A673 (cell line): ENCODE data around the gene ADAMTSL3. TPM values are rescaled to one million over a fixed set of nuclear protein-coding genes. Genes with fewer than 3 reads are reported as not detected.

Experiments
- BruUV-seq: library from RNA; stranded (reverse); fragments of 400-500 nt; replicated peaks from 2 replicates; lab custom pipeline; 2021; lab: Mats Ljungman, UMichigan
- CTCF ChIA-PET: fragments of 300-600 bp; sonication (Branson Sonifier 250); formaldehyde crosslinking; loops from one replicate; lab custom pipeline; 2022; ENCODE audit warnings: antibody characterized with exemption; lab: Charles Lee
- POLR2A ChIA-PET: fragments of 300-600 bp; sonication (Branson Sonifier 250); formaldehyde crosslinking; loops from one replicate; lab custom pipeline; 2022; ENCODE audit warnings: antibody characterized with exemption; ENCODE audit not compliant: low non-redundant PET; lab: Charles Lee
- DNase-seq: peaks from one replicate; pipeline ENCODE4 v3.0.0-alpha.2; 2015; ENCODE audit warnings: low spot score
- H3K27ac ChIP-seq: fragments of 200-600 bp; sonication (generic); 2 replicates; pipeline ENCODE4 v1.5.1; 2016; ENCODE audit warnings: mixed run types, low read depth, mild to moderate bottlenecking, mixed read lengths, antibody characterized with exemption, low read length; ENCODE audit not compliant: poor library complexity, severe bottlenecking
- H3K27me3 ChIP-seq: fragments of 200-600 bp; sonication (generic); replicated peaks from 2 replicates; pipeline ENCODE4 v1.6.1; 2017; ENCODE audit warnings: mixed run types, low read depth, mild to moderate bottlenecking, mixed read lengths, antibody characterized with exemption, low read length; ENCODE audit not compliant: insufficient read depth, poor library complexity
- H3K36me3 ChIP-seq: fragments of 200-600 bp; sonication (generic); 2 replicates; pipeline ENCODE4 v1.6.1; 2016; ENCODE audit warnings: mixed run types, mild to moderate bottlenecking, mixed read lengths, antibody characterized with exemption, low read length; ENCODE audit not compliant: insufficient read depth, poor library complexity, severe bottlenecking
- H3K4me1 ChIP-seq: fragments of 200-600 bp; sonication (generic); 2 replicates; pipeline ENCODE4 v1.6.1; 2017; ENCODE audit warnings: mixed run types, mild to moderate bottlenecking, mixed read lengths, antibody characterized with exemption, low read length; ENCODE audit not compliant: insufficient read depth, poor library complexity, severe bottlenecking
- H3K4me3 ChIP-seq: fragments of 200-600 bp; sonication (generic); 2 replicates; pipeline ENCODE4 v1.5.1; 2016; ENCODE audit warnings: low read depth, mixed run types, mild to moderate bottlenecking, mixed read lengths, low read length; ENCODE audit not compliant: poor library complexity, severe bottlenecking
- H3K9me3 ChIP-seq: fragments of 200-600 bp; sonication (generic); 2 replicates; pipeline ENCODE4 v1.6.1; 2016; ENCODE audit warnings: mixed run types, low read depth, mild to moderate bottlenecking, mixed read lengths, antibody characterized with exemption, low read length; ENCODE audit not compliant: poor library complexity, severe bottlenecking
- EZH2 ChIP-seq: fragments of 200-600 bp; sonication (generic); IDR thresholded peaks from 2 replicates; pipeline ENCODE4 v1.6.1; 2017; ENCODE audit warnings: borderline replicate concordance, low read depth, mild to moderate bottlenecking, mixed read lengths, antibody characterized with exemption, low read length; ENCODE audit not compliant: poor library complexity, severe bottlenecking
- intact Hi-C: fragments of 100-400 bp; cut with micrococcal nuclease; formaldehyde crosslinking; loops from one replicate; pipeline ENCODE4 v1.10.0; 2022; ENCODE audit not compliant: unreplicated experiment
- total RNA-seq: library from RNA; stranded (reverse); gene quantifications from 2 replicates; pipeline ENCODE4 v1.2.3, GENCODE V29; 2021
- TF ChIP-seq, protein P1 (sequence below): fragments of 300-800, 200-600 bp; sonication (generic); conservative IDR thresholded peaks from 2 replicates; pipeline ENCODE4 v1.5.1; 2017; ENCODE audit warnings: low read depth, mild to moderate bottlenecking, antibody characterized with exemption, low read length, moderate library complexity, mixed read lengths

ADAMTSL3 gene
- total RNA-seq, 1 experiment from 2014 or later: 0.95 TPM

DNA sequence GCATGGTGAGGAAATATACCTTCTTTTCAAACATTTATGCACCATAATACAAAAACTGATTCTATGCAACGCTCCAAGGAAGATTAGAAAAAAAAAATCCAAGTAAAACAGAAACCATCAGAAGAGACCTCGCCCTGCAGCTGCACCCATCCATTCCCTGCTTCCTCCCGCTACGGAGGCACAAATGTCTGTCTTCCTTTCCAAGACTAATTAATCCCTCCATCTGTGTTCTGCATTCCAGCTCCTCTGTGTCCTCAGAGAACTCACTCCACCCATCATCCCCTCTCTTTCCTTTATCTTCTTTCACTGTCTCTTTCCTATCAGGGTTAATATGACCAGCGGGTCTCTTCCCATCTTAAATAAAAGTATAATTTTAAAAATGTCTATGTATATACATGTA lies 196.1 kb downstream of the ADAMTSL3 start:
- Histone ChIP-seq H3K27ac (no peak overlapping the region), H3K36me3 (no peaks in the 10 kb centered on the region), H3K4me3 (no peak overlapping the region), H3K9me3 (no peaks in the 10 kb centered on the region), H3K27me3 (no peaks in the 10 kb centered on the region), H3K4me1 (peaks cover 18% of the 10 kb centered on the region)
- ChIA-PET CTCF (no interaction called here), POLR2A (no interaction called here)
- BruUV-seq: no TSS peak
- DNase-seq: no peak
- TF ChIP-seq EZH2: no peak
- TF ChIP-seq, protein P1, sequence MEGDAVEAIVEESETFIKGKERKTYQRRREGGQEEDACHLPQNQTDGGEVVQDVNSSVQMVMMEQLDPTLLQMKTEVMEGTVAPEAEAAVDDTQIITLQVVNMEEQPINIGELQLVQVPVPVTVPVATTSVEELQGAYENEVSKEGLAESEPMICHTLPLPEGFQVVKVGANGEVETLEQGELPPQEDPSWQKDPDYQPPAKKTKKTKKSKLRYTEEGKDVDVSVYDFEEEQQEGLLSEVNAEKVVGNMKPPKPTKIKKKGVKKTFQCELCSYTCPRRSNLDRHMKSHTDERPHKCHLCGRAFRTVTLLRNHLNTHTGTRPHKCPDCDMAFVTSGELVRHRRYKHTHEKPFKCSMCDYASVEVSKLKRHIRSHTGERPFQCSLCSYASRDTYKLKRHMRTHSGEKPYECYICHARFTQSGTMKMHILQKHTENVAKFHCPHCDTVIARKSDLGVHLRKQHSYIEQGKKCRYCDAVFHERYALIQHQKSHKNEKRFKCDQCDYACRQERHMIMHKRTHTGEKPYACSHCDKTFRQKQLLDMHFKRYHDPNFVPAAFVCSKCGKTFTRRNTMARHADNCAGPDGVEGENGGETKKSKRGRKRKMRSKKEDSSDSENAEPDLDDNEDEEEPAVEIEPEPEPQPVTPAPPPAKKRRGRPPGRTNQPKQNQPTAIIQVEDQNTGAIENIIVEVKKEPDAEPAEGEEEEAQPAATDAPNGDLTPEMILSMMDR: no peak
- intact Hi-C loops: no loop called here

DNA sequence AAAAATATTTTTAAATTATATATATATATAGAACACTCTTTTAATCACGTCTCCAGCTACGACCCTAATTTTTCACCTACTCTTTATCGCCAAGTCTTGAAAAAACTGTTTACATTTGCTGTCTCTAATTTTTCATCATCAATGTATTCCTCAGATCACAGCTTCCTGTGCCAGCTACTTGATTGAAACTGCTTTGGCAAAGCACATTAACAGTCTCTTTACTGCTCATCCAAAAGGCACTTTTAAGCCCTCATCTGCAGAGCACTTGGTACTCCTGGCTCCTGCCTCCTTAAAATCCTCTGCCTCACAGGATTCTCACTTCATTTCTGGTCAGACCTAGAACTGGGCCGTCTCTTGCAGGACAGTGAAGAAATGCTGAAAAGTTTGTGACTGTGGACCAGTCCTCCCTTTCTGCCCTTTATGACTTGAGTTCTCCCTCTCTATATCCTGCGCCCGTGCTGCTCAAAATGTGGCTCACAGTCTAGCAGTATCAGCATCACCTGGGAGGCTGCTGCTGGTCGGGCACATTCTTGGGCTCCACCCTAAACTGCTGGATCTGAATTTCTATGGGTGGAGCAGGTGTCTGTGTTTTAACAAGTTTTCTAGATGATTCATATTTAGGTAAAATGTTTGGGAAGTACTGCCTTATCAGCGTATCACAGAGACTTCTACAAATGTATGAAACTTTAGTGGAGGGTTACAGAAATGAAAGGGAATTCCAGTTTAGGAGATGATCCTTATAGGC lies 196.8 kb downstream of the ADAMTSL3 start:
- BruUV-seq: no TSS peak
- Histone ChIP-seq H3K27me3 (no peaks in the 10 kb centered on the region), H3K9me3 (no peaks in the 10 kb centered on the region), H3K36me3 (no peaks in the 10 kb centered on the region), H3K27ac (no peak overlapping the region), H3K4me1 (peaks cover 18% of the 10 kb centered on the region), H3K4me3 (no peak overlapping the region)
- TF ChIP-seq EZH2: no peak
- TF ChIP-seq, protein P1: no peak
- no peak for DNase-seq
- POLR2A ChIA-PET: no interaction called here
- CTCF ChIA-PET: no interaction called here
- intact Hi-C loops: no loop called here

DNA sequence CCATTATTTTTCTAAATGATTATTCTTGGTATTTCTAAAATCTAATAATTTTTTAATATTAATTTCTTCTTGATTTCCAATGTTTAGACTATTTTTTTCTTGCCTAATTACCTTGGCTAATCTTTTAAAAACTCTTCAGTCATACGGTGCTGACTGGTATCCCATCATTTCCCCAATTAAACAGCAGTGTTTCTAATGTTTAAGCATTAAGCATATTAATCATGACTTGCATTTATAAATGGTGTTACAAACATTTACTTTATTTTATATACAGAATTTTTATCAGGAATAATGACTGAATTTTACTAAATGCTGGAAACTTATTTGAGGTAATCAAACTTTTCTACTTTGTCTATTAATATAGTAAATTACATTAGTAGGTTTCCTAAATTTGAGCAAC lies 199.3 kb downstream of the ADAMTSL3 start:
- intact Hi-C loops: no loop called here

More for the DNA sequence above, 199.3 kb downstream of the ADAMTSL3 start:
- H3K36me3 ChIP-seq: no peaks in the 10 kb centered on the region
- no peaks in the 10 kb centered on the region for H3K27me3 ChIP-seq
- no peak overlapping the region for H3K4me3 ChIP-seq
- POLR2A ChIA-PET: no interaction called here
- no peak overlapping the region for H3K27ac ChIP-seq
- no peaks in the 10 kb centered on the region for H3K9me3 ChIP-seq
- no TSS peak for BruUV-seq
- CTCF ChIA-PET: no interaction called here
- TF ChIP-seq, protein P1: no peak
- no peak for TF ChIP-seq EZH2
- H3K4me1 ChIP-seq: peaks cover 14% of the 10 kb centered on the region
- no peak for DNase-seq
